HG02884 (cell line): Measurements from ENCODE around the gene PSMB8.
"Not testable (repeated sequence)": the region's sequence is repeated elsewhere in the genome, so short reads cannot be mapped to it uniquely, and the experiment has no call there.

ENCODE experiments used
- ATAC-seq: cut with Tn5 transposase; IDR thresholded peaks from one replicate; pipeline ENCODE4 v1.9.1; 2021; ENCODE audit warnings: mild to moderate bottlenecking, moderate library complexity; ENCODE audit not compliant: unreplicated experiment

Gene PSMB8

DNA sequence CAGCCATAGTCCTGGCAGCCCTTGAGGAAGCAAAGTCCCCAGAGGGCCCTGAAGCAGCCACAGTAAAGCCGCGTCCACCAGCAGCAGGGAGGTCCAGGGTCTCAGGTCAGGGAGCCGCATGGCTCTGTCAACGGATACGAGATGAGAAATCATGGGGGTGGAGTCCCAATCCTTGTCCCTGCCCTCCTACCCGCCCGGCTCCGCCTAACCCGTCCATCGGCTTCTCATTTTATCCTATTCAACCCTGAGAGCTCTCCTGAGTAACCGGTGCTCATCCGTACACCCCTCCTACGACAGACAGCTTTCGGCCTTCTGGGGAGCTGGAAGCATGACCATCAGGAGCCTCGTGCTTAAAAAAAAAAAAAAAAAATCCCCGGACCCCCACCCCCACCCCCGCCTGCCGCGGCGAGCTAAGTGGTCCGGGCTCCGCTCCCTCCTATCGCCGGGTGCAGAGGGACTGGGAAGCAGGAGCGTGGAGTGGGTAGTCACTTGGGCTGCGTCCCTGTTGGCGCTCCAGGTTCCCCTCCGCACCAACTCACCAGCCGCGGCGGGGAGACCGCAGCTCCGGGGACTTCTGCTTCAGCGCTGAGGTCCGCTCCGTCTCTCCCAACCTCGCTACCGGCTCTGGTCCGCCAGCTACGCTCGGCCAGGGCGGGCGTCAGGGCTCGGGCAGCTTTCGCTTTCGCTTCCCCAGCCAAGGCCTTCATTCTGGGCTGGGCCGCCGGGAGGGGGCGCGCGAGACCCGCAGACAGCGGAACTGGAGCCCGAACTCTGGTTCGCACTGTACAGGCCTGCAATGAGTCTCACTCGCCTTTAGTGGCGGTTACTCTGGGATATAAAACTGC is 5.5 kb downstream of the PSMB8 start, which contains the start of gene TAP2:
Gene TAP2 (minus strand): TSS at position 626 of the 845 bp plus-strand sequence. CDS start 506 bp downstream, at position 120.
- ATAC-seq: peak; percentile 56

DNA sequence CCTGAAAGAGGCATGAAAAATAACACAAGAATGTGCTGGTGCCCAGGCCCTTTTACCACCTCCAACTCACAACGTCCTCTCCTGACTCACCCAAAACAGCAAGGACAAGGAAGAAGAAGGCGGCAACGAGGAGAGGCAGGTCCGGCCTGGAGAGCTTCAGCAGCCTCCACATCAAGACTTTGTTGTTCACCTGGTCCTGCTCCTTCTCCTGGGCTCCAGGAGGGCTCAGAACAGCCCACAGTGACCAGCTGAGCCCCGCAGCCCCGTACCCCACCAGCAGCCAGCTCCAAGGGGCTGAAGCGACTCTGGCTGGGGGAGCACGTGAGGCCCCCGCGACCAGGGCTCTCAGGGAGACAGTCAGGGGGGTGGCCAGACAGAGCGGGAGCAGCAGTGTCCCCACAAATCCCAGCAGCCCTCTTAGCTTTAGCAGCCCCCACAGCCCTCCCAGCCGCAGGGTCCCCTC is 6.2 kb downstream of the PSMB8 start:
- no peak for ATAC-seq

DNA sequence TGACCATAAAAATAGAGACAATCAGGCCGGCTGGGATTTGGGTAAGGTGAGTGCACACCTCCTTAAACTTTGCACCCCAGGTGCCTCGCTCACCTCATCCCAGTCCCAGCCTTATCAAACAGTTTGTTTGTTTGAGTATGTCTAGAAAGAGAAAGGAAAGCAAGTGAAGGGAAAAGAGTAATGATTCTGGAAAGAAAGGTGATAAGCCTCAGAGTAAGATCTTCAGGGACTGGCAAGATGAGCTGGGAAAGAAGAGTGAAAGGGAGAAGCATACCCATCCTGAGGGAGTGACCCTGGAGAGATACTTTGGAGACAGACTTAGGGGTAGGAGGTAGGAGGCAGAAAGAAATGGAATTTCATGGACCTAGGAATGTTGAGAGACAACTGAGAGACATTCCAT is 7.0 kb downstream of the PSMB8 start:
- no peak for ATAC-seq

DNA sequence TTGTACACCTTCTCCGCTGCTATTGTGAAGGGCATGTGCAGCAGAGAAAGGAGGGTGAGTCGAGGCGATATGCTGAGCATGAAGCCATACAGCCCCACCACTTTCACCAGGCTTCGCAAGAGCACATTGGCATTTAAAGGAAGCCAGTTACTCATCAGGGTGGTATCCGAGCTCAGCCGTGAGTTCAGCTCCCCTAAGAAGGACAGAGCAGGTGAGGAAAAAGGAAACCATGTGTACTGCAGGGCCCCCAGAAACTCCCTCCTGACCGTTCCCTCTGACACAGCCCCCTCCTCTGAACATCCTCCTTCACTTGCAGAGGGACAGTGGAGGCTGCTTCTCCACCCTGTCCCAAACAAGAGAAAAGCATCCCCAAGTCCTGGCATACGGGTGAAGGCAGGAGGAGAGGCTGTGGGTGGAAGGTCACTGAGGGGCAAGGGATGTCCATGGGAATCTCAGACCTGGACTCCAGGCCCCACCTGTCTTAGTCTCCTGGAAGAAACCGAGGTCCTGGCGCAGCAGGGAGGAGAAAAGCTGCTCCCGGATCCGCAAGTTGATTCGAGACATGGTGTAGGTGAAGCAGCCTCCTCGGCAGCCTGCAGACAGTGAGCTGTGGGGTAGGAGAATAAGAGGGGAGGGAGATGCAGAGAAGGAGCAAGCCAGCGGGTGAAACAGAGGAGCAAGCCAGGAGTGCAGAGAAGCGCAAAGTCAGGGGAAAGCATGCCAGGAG is 8.5 kb downstream of the PSMB8 start:
- ATAC-seq: no peak

DNA sequence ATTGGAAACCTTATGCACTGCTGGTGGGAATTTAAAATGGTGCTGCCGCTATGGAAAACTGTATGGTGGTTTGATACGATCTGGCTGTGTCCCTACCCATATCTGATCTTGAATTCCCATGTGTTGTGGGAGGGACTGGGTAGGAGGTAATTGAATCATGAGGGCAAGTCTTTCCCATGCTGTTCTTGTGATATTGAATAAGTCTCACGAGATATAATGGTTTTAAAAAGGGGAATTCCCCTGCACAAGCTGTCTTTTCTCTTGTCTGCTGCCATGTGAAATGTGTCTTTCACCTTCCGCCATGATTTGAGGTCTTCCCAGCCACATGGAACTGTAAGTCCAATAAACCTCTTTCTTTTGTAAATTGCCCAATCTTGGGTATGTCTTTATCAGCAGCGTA is 10.2 kb downstream of the PSMB8 start:
- ATAC-seq: no peak

DNA sequence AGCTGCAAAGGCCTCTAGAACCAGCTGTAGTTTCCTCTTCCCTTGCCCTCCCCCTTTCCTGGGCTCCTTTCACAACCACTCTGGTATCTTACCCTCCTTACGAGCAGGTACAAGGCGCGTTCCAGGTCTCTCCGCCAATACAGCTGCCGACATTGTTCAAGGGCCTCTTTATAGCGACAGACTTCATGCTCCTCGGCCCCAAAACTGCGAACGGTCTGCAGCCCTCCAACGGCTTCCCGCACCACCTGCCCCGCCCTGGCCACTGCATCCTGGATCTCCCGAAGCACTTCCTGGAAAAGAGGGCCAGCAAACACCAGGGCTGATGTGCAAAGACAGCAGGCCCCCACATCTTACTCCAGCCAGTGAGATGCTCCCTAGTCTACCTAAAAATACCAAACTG is 11.3 kb downstream of the PSMB8 start:
- no peak for ATAC-seq

DNA sequence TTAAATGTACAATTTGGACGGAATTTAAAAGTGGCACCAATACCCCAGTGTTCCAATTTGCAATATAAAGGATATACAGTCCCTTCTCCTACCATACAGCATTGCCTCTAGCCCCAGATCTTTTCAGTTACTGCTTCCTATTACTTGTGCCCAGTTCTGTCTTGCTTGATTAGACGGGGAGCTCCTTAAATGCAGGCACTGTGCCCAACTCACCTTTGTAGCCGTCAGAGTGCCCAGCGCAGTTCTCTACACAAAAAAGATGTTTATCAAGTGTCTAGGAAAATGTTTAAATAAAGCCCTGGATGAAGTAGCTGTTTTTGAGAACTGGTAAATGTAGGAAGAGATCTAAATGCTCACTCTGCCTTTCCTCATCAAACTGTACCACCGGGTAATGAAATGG is 12.9 kb downstream of the PSMB8 start:
- no peak for ATAC-seq

DNA sequence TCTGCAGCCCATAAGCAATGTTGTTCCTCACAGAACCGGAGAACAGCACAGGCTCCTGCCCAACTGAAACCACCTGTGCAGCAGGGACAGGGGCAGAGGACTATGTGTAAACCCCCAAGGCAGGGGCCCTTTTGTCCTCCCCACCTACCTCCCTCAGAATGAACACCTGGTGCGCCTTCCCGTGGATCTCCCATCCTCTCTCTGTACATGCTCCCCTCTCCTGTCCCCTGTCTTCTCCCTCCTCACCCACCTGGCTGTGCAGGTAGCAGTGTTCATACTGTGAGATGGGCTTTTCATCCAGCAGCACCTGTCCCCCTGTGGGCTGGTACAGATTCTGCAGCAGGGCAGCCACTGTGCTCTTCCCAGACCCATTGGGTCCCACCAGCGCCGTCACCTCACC is 13.8 kb downstream of the PSMB8 start:
- ATAC-seq: no peak

DNA sequence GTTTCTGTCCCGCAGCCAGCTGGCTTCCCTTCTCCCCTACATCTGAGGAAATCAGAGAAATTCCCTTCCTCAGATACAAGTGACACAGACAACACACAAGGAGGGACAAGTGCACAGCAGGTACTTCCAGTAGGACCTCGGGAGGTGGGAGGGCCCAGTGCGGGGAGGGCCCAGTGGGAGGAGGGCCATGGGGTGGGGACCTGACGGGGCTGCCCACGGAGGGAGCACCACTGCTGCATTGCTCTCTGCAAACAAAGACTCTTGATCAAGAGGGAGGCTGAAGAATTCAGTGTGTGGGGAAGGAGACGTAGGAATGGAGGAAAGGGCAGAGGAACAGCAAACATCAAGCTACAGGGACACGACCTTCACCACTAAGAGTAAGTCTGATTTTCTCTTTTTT is 14.4 kb downstream of the PSMB8 start:
- ATAC-seq: no peak

DNA sequence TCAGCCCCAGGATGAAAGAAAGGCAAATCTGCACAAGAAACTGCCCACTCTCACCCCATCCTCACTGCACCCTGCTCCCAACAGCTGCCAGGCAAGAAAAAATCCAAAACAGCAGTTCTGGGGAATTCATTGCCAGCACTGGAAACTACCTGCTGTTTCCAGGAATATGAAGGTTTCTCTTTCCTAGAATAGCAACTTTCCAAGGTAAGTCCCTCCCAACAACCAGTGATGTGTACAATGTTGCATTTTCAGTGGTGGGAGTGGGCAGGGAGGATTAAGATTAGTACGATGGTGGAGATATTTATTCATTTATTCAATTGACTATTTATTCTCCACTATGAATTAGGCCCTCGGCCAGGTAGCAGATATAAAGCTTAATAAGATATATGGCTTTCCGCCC is 16.8 kb downstream of the PSMB8 start:
- no peak for ATAC-seq

DNA sequence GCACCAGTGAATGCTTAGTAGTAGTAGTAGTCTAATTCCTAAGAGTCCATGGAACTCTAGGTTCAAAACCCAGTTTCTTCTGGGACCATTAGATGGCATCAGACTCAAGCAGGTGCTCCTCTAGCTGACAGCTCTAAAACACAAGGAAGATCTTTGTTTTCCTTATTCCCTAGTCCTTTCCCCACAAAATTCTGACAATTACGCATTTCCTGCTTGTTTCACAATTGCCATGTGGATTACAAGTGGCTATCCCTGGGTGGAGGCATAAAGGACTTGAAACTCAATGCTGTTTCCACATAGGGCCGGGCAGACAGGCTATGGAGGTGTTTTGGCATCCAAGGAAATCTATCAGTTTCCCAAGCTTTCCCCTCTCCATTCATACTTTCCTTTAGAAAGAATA is 17.9 kb downstream of the PSMB8 start:
- no peak for ATAC-seq

DNA sequence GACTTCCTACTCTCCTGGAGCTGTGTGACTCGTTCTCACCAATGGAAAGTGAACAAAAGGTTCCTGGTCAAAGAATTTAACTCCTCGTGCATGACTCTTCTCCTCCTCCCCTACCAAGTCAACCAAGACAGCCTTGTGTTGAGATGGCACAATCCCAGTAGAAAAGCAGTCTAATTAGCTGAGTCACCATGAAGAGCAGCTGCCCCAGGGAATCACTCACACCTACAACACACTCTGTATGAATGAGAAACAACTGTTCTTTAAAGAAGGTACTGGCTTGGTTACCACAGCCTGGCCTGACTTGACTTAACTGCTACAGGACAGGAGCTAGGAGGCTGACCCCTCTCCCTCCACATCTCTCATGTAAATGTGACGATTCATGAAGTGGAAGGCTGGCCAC is 24.1 kb downstream of the PSMB8 start:
- ATAC-seq: no peak

DNA sequence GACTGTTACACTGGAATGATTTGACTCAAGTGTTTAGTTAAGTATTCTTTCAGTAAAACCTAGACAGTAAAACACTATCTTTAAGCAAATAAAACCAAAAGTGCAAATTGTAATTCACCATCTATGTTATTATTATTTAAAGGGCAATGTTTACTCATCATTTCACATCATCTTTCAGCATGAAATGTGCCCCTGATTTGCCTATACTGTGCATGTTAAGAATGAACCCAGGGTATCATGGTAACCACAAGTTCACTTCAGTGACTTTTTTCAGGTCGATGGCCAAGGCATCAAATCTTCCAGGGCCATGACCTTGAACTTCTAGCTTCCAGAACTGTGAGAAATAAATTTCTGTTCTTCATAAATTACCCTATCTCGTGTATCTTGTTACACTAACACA is 25.0 kb downstream of the PSMB8 start:
- ATAC-seq: no peak

DNA sequence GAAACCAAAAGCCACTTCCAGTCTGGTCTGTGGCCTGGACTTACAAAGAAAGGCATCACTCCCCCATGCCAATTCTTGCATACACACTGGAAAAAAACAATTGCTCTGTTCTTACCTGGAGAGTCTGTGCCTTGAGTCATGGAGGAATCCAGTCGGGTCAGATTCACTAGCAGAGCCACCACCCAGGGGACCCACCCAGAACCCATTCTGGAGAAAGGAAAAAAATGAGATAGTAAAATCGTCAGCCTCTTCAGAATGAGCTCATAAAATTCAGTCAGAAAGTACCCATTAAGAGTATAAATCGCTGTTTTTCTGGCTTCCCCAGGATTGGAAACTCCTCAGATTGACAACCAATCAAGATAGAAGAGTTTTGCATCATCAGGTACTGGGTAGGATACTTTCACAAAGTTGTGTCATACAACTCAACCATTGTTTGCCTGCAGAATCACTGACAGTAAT is 27.1 kb downstream of the PSMB8 start, which contains the start of gene HLA-DOB:
Gene HLA-DOB (minus strand): TSS at position 257 of the 459 bp plus-strand sequence. CDS start 51 bp downstream, at position 206.
- ATAC-seq: no peak

DNA sequence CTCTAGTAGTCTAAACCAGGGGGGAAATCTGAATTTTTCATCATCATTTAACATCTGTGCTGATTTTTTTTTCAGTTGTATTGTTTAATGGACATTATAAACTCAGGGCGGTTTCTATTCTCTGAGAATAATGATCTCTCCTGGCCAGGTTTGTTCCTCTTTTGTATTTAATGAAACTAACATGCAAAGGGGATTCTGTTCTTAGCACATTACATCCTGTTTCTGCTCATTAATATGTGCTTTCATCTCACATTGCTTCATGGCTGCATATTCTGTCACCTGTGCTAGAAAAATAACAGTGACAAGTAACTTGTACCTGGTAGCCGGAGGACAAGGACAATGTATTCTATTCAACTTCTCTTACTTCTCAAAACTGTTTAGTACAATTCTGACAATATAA is 27.9 kb downstream of the PSMB8 start:
- no peak for ATAC-seq

DNA sequence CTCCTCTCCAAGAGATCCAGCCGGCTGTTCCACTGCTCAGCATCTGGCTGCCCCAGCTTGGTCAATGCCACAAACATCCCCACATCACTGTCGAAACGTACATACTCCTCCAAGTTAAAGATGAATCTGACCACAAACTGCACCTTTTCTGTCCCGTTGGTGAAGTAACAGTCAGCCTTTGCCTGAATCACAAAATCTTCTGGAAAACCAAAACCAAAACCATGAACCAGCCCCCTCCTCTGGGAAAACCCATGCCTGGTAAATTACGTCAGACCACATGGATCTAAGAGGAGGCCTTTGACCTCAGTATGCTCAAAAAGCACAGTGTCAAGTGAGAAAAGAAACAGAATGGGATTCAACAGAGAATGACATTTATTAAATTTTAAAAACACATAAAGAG is 28.7 kb downstream of the PSMB8 start:
- no peak for ATAC-seq

DNA sequence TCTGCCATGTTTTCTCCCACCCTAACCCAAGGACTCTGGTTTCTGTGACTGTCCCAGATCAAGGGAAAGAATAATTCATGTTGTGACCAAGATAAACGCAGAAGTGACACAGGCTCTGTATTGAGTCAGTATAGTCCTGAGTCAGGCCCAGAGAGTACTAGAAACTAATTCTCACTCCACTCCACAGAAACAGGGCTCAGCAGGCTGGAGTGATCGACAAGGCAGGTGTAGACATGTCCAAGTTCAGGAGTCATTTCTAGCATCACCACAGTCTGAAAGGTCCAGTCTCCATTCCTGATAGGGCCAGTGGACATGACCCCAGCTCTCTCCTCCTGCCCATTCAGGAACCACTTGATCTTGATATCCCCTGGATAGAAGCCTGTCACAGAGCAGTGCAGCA is 29.7 kb downstream of the PSMB8 start:
- no peak for ATAC-seq

DNA sequence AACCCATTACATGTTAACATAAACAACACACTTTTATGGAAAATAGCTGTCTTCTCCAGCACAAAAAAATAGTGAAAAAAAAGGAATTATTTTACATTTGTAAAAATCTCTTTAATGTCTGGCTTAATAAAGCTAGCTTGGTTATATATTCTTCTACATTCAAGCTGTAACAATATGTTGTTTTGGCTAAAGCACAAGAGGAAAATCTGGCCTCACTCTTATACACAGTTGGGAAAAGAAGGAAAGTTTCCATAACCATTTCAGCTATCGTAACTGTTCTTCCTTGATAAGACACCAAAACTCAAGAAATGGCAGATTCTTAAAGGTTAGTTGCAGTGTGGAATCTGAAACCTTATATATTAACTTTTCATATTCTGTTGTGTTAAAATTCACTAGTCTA is 34.7 kb downstream of the PSMB8 start:
- ATAC-seq: no peak

DNA sequence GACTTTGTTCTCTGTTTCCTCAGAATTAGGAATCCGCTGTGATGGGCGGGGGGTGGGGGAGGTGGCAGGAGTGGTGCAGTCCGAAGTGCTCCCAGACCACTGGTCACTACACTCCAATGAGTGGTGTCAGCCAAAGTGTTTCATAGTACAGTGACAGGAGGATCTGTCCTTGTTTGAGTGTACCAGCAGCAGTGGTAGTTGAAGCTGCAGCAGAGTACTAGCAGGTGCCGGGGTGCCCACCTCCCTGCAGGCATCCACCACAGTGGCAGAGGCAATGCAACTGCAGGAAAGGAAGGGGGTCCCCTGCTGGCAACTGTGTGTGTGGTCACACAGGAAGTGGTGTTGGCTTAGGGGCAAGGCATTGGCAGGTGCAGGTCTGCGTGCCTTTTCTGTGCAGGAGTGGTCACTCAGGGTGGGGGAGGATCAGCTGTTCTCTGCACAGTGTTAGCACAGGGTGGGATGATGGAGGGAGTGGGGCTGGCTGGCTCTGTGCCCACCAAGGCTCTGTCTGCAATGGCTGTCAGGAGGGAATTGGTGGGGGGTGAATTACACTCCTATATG is 36.7 kb downstream of the PSMB8 start:
- no peak for ATAC-seq

DNA sequence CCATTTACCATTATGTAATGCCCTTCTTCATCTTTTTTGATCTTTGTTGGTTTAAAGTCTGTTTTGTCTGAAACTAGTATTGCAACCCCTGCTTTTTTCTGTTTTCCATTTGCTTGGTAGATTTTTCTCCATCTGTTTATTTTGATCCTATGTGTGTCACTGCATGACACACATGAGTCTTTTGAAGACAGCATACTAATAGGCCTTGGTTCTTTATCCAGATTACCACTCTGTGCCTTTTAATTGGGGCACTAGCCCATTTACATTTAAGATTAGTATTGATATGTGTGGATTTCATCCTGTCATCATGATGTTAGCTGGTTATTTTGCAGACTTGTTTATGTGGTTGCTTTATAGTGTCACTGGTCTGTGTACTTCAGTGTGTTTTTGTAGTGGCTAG is 38.4 kb downstream of the PSMB8 start:
- not testable (repeated sequence) for ATAC-seq

DNA sequence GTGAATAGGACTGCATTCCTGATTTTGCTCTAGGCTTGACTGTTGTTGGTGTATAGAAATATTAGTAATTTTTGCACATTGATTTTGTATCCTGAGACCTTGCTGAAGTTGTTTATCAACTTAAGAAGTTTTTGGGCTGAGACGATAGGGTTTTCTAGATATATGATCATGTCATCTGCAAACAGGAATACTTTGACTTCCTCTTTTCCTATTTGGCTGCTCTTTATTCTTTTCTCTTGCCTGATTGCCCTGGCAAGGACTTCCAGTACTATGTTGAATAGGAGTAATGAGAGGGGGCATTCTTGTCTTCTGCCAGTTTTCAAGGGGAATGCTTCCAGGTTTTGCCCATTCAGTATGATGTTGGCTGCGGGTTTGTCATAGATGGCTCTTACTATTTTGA is 40.4 kb downstream of the PSMB8 start:
- no peak for ATAC-seq

DNA sequence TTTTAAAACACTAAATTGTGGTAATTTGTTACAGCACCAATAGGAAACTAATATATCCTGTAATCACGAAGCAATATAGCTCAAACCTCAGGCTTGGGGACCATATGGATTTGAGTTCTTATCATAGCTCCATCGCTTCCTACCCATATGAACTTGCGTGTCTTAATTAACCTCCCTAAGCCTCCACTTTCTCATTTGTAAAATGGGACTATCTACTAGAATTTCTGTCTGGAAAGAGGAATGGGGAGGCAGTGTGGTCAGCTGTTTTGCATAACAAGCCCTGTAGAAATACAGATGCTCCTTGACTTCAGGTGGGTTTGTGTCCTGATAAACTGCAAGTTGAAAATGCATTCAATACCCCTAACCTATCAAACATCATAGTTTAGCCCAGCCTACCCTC is 44.1 kb downstream of the PSMB8 start:
- no peak for ATAC-seq
